HFFc6 (cell line): ENCODE measurements around the gene CAPN1. TPM values are rescaled to one million over a fixed set of nuclear protein-coding genes. Genes with fewer than 3 reads are reported as not detected.

ENCODE experiments used
- DNase-seq: peaks from one replicate; pipeline ENCODE4 v3.0.0-alpha.2; 2018
- H3K27ac Mint-ChIP-seq: 2 replicates; pipeline ENCODE4 v1.8.0; 2020; ENCODE audit warnings: mild to moderate bottlenecking, mixed read lengths
- H3K27me3 Mint-ChIP-seq: 2 replicates; pipeline ENCODE4 v1.8.0; 2021; ENCODE audit warnings: mild to moderate bottlenecking, moderate library complexity, mixed read lengths; ENCODE audit not compliant: insufficient read depth
- H3K36me3 Mint-ChIP-seq: 2 replicates; pipeline ENCODE4 v1.8.0; 2021; ENCODE audit warnings: low read depth, mixed read lengths
- H3K4me1 Mint-ChIP-seq: 2 replicates; pipeline ENCODE4 v1.8.0; 2020; ENCODE audit warnings: low read depth, mixed read lengths
- H3K4me3 Mint-ChIP-seq: 2 replicates; pipeline ENCODE4 v1.8.0; 2020; ENCODE audit warnings: mild to moderate bottlenecking, moderate library complexity, mixed read lengths
- H3K9me3 Mint-ChIP-seq: 2 replicates; pipeline ENCODE4 v1.8.0; 2020; ENCODE audit warnings: mild to moderate bottlenecking, mixed read lengths
- total RNA-seq, 6 experiments: library from RNA; stranded (reverse); fragmentation: NEBNext Ultra II Directional; extraction: Animal tissue kit (Norgen Biotek cat#: 25700); gene quantifications; 2 replicates in 1 of 6; 3 replicates in 5 of 6; pipeline ENCODE4 v1.2.3, GENCODE V29; 2021
- TF ChIP-seq, protein P1 (sequence below): fragments of 200-600 bp; sonication (generic); IDR thresholded peaks from 2 replicates; pipeline ENCODE4 v1.5.0; 2021; ENCODE audit warnings: antibody characterized with exemption, mild to moderate bottlenecking

Gene CAPN1
- total RNA-seq, 6 experiments from 2014 or later, result 203 to 271 (median 231) TPM

DNA sequence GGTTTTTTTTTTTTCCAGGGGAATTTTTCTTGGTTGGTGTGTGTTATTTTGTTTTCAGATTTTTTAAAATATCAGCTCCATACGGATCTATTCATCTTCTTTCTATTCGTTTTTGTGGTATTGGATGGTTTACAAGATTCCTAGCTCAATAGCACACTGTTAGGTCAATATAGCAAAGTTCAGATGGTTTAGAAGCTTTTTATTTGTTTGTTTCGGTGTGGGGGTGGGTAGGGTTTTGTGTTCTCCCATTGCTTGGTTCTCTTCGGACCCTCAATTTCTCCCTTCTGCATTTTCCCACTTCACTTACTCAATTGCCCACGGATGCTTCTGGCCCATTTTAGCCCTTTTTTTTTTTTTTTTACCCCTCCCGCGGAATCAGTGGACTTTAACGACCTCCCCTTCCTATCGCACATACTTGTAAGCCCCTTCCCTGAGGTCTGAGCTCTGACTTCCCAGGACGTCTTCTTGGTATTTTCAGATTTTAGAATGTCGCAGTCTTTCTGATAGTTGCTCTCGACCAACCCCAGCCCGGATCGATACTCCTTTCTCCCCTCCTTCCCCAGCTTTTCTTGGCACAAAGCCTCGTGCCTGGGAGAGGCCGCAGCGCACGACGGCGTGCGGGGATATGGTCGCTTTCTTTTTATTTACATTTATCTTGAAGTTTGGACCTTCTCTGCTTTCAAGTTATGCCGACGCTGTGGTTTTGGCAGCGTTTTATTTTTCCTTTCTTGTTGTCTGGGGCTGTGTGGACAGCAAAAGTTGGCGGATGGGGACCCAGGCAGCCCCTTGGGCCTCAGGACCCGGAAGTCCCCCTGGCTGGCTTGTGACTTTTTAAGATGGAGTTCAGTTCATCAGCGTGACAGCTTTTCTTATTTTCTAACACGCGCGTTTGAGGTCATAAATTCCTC is 16.1 kb upstream of the CAPN1 start:
- TF ChIP-seq, protein P1, sequence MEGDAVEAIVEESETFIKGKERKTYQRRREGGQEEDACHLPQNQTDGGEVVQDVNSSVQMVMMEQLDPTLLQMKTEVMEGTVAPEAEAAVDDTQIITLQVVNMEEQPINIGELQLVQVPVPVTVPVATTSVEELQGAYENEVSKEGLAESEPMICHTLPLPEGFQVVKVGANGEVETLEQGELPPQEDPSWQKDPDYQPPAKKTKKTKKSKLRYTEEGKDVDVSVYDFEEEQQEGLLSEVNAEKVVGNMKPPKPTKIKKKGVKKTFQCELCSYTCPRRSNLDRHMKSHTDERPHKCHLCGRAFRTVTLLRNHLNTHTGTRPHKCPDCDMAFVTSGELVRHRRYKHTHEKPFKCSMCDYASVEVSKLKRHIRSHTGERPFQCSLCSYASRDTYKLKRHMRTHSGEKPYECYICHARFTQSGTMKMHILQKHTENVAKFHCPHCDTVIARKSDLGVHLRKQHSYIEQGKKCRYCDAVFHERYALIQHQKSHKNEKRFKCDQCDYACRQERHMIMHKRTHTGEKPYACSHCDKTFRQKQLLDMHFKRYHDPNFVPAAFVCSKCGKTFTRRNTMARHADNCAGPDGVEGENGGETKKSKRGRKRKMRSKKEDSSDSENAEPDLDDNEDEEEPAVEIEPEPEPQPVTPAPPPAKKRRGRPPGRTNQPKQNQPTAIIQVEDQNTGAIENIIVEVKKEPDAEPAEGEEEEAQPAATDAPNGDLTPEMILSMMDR, result no peak
- Mint-ChIP-seq H3K4me1 (peaks cover 21% of the 10 kb centered on the region), H3K9me3 (no peaks in the 10 kb centered on the region), H3K27me3 (peaks cover 7% of the 10 kb centered on the region), H3K4me3 (no peak overlapping the region), H3K36me3 (no peaks in the 10 kb centered on the region), H3K27ac (no peak overlapping the region)
- DNase-seq, result no peak

DNA sequence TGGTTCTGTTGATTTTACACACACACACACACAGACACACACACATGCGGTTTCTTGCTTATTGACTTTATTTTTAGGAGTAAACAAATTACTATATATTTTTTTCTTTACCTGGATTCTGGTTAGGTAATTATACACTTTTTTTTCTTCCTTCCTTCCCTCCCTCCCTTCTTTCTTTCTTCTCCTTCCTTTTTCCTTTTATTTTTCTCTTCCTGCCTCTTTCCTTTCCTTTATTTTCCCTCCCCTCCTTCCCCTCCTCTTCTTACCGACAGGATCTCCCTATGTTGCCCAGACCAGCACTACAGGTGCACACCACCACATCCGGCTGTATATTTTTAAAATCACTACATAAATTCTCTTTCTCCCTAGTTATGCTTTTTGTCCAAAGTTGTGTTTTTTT is 14.8 kb upstream of the CAPN1 start:
- Mint-ChIP-seq H3K9me3 (no peaks in the 10 kb centered on the region), H3K4me3 (no peak overlapping the region), H3K27ac (no peak overlapping the region), H3K36me3 (no peaks in the 10 kb centered on the region), H3K4me1 (peaks cover 21% of the 10 kb centered on the region), H3K27me3 (peaks cover 7% of the 10 kb centered on the region)
- TF ChIP-seq, protein P1, result no peak
- DNase-seq, result no peak

DNA sequence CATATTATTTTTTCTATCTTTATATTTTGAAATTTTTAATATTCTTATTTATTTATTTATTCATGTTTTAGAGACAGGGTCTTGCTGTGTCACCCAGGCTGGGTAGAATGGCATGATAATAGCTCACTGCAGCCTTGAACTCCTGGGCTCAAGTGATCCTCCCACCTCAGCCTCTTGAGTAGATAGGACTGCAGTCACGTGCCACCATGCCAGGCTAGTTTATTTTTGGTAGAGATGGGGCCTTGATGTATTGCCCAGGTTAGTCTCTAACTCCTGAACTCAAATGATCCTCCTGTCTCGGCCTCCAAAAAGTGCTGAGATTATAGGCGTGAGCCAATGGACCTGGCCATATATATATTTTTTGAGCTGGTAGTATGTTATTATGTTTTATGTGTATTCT is 14.1 kb upstream of the CAPN1 start:
- DNase-seq, result no peak
- peaks cover 7% of the 10 kb centered on the region for H3K27me3 Mint-ChIP-seq
- peaks cover 21% of the 10 kb centered on the region for H3K4me1 Mint-ChIP-seq
- H3K27ac Mint-ChIP-seq, result no peak overlapping the region
- H3K4me3 Mint-ChIP-seq, result no peak overlapping the region
- no peaks in the 10 kb centered on the region for H3K9me3 Mint-ChIP-seq
- TF ChIP-seq, protein P1, result no peak
- H3K36me3 Mint-ChIP-seq, result no peaks in the 10 kb centered on the region

DNA sequence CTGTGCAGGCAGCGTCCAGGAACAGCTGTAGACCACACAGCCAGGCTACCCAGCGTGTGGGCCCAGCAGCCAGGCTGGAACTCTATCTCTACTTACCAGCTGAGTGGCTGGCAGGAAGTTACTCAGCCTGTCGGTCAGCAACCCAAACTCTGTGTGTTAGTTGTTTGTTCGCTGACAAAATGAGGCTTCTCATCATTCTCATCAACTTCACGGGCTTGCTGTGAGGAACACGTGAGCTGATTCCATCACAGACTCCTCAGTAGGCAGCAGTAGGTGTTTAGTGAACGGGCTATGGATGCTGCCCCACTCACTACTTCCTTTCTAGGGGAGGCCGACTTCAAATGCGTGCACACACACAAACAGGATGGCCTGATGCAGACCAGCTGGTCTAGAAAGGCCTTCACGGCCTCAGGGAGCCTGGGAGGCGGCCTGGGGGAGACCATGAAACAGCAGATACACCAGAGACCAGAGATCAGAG is 12.5 kb upstream of the CAPN1 start:
- H3K9me3 Mint-ChIP-seq, result no peaks in the 10 kb centered on the region
- no peak overlapping the region for H3K4me3 Mint-ChIP-seq
- TF ChIP-seq, protein P1, result no peak
- no peaks in the 10 kb centered on the region for H3K36me3 Mint-ChIP-seq
- H3K27ac Mint-ChIP-seq, result peak overlapping the region; percentile 39
- peaks cover 7% of the 10 kb centered on the region for H3K27me3 Mint-ChIP-seq
- H3K4me1 Mint-ChIP-seq, result peaks cover 26% of the 10 kb centered on the region
- DNase-seq, result no peak

DNA sequence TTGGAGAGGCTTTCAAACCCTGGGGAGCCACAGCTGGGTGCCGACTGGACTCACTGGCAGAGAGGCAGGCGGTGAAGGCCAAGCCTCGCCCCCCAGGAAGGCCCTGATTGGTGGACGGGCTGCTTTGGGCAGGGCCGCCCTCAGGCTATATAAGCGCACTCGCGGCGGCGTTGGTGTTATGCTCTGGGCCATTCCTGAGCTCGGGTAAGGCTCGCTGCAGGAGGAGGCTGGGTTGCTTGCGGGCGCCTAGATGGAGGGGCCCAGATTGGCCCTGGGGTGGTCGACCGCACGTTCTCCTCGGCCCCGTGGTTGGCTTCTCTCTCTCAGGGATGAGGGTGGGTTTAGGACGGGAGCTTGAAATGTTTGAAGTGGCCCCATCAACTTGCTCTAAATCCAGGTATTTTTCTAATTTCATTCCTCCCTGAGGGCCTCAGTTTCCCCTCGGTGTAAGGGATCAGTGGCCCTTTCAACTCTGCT is 11.6 kb upstream of the CAPN1 start, which contains the start of gene SPDYC:
SPDYC (plus strand) TSS at position 176 of the 477 bp plus-strand sequence. CDS start 1,125 bp downstream, outside the sequence.
- DNase-seq, result no peak
- Mint-ChIP-seq H3K4me3 (no peak within 1 kb of the TSS), H3K36me3 (no peaks in the 10 kb centered on the region), H3K4me1 (peaks cover 33% of the 10 kb centered on the region), H3K9me3 (no peaks in the 10 kb centered on the region), H3K27me3 (peaks cover 5% of the 10 kb centered on the region), H3K27ac (peak within 1 kb of the TSS; percentile 39)
- TF ChIP-seq, protein P1, result no peak
